ENCODE measurements around the gene RPL36. TPM values are rescaled to one million over a fixed set of nuclear protein-coding genes. Genes with fewer than 3 reads are reported as not detected.
"Not testable (repeated sequence)": the region's sequence is repeated elsewhere in the genome, so short reads cannot be mapped to it uniquely, and the experiment has no call there.

Gene RPL36
- total RNA-seq, 4 donors from 2014 or later: 87.9 to 636 (median 329) TPM

GRCh38 chr19:5698635-5699422 is 8.7 kb downstream of the RPL36 start:
- Histone ChIP-seq H3K27me3 (no peaks in the 10 kb centered on the region), H3K9me3 (no peaks in the 10 kb centered on the region), H3K27ac (no peak overlapping the region), H3K4me3 (no peak overlapping the region), H3K4me1 (no peaks in the 10 kb centered on the region), H3K36me3 (peaks cover 0 to 37% (median 10%) of the 10 kb centered on the region in 4 donors)
- intact Hi-C loops (cut with DNase I; ENCODE audit: low total_unique reads) (no loop called here), in situ Hi-C loops (cut with MboI; ENCODE audit: low pct_ligation_motif_present in 1 of 4, low pct_unique_long_range_greater_than_20kb in 1 of 4, low sequenced_read_pairs in 3 of 4) (no loop called here)
- WGBS, 2 donors (ENCODE audit: low coverage in 1 of 2): 88% methylated on average over 35 of the region's 38 CpGs; no CpG with 5 or more reads in 1 of the 2 donors
- DNase-seq: no peak
- TF ChIP-seq POLR2AphosphoS5 (IDR thresholded peaks at IDR 0.05): no peak
- no peak for TF ChIP-seq CTCF (IDR thresholded peaks at IDR 0.05)
- TF ChIP-seq POLR2A (IDR thresholded peaks at IDR 0.05): no peak
- TF ChIP-seq EP300 (IDR thresholded peaks at IDR 0.05; ENCODE audit: low read depth): no peak

GRCh38 chr19:5700455-5701092 is 10.5 kb downstream of the RPL36 start:
- DNase-seq: no peak
- peaks cover 0 to 32% (median 7%) of the 10 kb centered on the region in 4 donors for H3K36me3 ChIP-seq
- WGBS, 2 donors (ENCODE audit: low coverage in 1 of 2): 93% methylated on average over 16 of the region's 22 CpGs; no CpG with 5 or more reads in 1 of the 2 donors
- TF ChIP-seq EP300 (IDR thresholded peaks at IDR 0.05; ENCODE audit: low read depth): no peak
- TF ChIP-seq CTCF (IDR thresholded peaks at IDR 0.05): no peak
- no peak for TF ChIP-seq POLR2AphosphoS5 (IDR thresholded peaks at IDR 0.05)
- H3K4me3 ChIP-seq: no peak overlapping the region
- no peak overlapping the region for H3K27ac ChIP-seq
- in situ Hi-C loops (cut with MboI; ENCODE audit: low pct_ligation_motif_present in 1 of 4, low pct_unique_long_range_greater_than_20kb in 1 of 4, low sequenced_read_pairs in 3 of 4) (no loop called here), intact Hi-C loops (cut with DNase I; ENCODE audit: low total_unique reads) (no loop called here)
- no peaks in the 10 kb centered on the region for H3K27me3 ChIP-seq
- H3K4me1 ChIP-seq: no peaks in the 10 kb centered on the region
- no peaks in the 10 kb centered on the region for H3K9me3 ChIP-seq

- intact Hi-C loops (cut with DNase I; ENCODE audit: low total_unique reads); H3K9me3 ChIP-seq; in situ Hi-C loops (cut with MboI; ENCODE audit: low pct_ligation_motif_present in 1 of 4, low pct_unique_long_range_greater_than_20kb in 1 of 4, low sequenced_read_pairs in 3 of 4); H3K4me1 ChIP-seq; H3K27ac ChIP-seq; H3K4me3 ChIP-seq; H3K27me3 ChIP-seq; DNase-seq: not testable (repeated sequence)
- WGBS, 2 donors (ENCODE audit: low coverage in 1 of 2): no CpG with 5 or more reads among the region's 28 CpGs
- peaks cover 0 to 29% (median 7%) of the 10 kb centered on the region in 4 donors for H3K36me3 ChIP-seq
These were observed 11.9 kb downstream of the RPL36 start for GRCh38 chr19:5702053-5702410.

DNA sequence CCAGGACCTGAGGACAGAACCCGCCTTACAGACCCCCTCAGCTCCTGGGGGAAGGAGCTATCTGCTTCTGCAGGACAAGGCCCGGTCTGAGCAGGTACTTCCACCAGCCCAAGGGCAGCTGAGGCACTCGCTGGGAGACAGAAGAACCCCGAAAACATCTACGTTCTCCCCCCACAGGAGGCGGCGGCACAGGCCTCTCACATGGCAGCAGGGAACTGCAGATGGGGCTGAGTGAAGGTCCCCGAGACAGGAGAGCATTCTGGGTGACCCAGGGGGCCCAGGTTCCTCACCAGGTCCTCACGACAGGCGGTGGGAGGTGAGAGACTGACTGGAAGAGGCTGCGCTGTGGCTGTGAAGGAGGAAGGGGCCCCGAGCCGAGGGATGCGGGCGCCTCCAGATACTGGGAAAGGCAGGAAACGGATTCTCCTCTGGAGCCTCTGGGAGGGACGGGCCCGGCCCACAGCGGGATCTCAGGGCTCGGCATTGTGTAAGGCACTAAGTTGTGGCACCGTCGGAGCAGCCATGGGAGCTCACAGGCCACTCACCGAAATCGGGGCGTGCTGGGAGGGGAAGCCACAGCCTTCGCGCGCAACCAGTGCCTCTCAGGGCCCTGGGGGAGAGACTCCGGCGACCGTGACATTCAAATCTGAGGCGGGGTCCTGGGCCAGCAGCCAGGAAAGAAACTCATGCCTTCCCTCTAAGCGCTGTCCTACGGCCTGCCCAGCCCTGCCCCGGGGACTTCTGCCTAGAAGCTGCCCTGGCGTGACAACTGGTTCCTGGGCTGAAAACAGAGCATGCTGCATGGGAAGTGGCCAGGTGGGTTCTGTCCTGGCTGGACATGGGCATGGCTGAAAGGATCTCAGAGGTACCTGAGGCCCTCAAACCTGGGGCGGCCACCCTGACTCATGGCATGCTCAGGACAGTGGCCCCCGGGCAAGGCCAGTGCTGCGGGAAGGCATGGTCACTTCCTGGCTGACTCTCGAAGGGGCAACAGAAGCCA is 14.0 kb downstream of the RPL36 start:
- no peaks in the 10 kb centered on the region for H3K27me3 ChIP-seq
- DNase-seq: no peak
- intact Hi-C loops (cut with DNase I; ENCODE audit: low total_unique reads) (no loop called here), in situ Hi-C loops (cut with MboI; ENCODE audit: low pct_ligation_motif_present in 1 of 4, low pct_unique_long_range_greater_than_20kb in 1 of 4, low sequenced_read_pairs in 3 of 4) (no loop called here)
- H3K36me3 ChIP-seq: peaks cover 0 to 32% (median 7%) of the 10 kb centered on the region in 4 donors
- no peak overlapping the region for H3K27ac ChIP-seq
- TF ChIP-seq POLR2A (IDR thresholded peaks at IDR 0.05) (no peak), EP300 (IDR thresholded peaks at IDR 0.05; ENCODE audit: low read depth) (no peak), POLR2AphosphoS5 (IDR thresholded peaks at IDR 0.05) (no peak), CTCF (IDR thresholded peaks at IDR 0.05) (no peak)
- WGBS, 2 donors (ENCODE audit: low coverage in 1 of 2): 94 to 97% methylated on average over 6 to 38 of the region's 40 CpGs
- H3K4me3 ChIP-seq: no peak overlapping the region
- H3K4me1 ChIP-seq: no peaks in the 10 kb centered on the region
- no peaks in the 10 kb centered on the region for H3K9me3 ChIP-seq

Measured in transverse colon (tissue), 4 donors.